A549 (cell line): Measurements from ENCODE around the gene ZBTB43. TPM values are rescaled to one million over a fixed set of nuclear protein-coding genes. Genes with fewer than 3 reads are reported as not detected.

Source experiments
- ATAC-seq, 2 experiments: fragments of 200-7000 bp in 1 of 2; fragments of >200 bp in 1 of 2; cut with Nextera tagmentation in 1 of 2; cut with Tn5 transposase in 1 of 2; 3 replicates each; pipeline versions ENCODE4 v1.8.0 to v1.9.1; 2018 to 2020; ENCODE audit warnings: mild to moderate bottlenecking in 1 of 2, moderate library complexity in 1 of 2
- CTCF ChIA-PET: fragments of 300-600 bp; sonication (Branson Sonifier 250); formaldehyde crosslinking; extraction: SDS; loops from one replicate; lab custom pipeline; 2021; ENCODE audit warnings: antibody characterized with exemption, inconsistent platforms; lab: Yijun Ruan, JAX
- POLR2A ChIA-PET: fragments of 350-600 bp; formaldehyde crosslinking; extraction: SDS; loops from one replicate; lab custom pipeline; 2021; ENCODE audit warnings: antibody characterized with exemption, inconsistent platforms; lab: Yijun Ruan, JAX
- DNase-seq, 2 experiments: peaks; one replicate each; pipeline versions ENCODE4 v3.0.0 to v3.0.0-alpha.2; 2011 to 2016; ENCODE audit warnings: low read depth in 1 of 2, low spot score in 1 of 2
- FAIRE-seq: peaks from 2 replicates; lab custom pipeline; 2011; peaks lifted over from hg19 to GRCh38; lab: Jason Lieb, UNC
- H3K27ac ChIP-seq, 2 experiments: fragments of >200 bp; sonication (Bioruptor Twin); formaldehyde crosslinking; 3 replicates each; pipeline ENCODE4 v1.5.1; 2016 to 2017
- H3K4me1 ChIP-seq: fragments of >200 bp; sonication (Bioruptor Twin); formaldehyde crosslinking; 3 replicates; pipeline ENCODE4 v1.6.1; 2016
- H3K4me2 ChIP-seq: fragments of >200 bp; sonication (Bioruptor Twin); formaldehyde crosslinking; 3 replicates; pipeline ENCODE4 v1.6.1; 2016
- H3K4me3 ChIP-seq: fragments of >200 bp; sonication (Bioruptor Twin); formaldehyde crosslinking; 3 replicates; pipeline ENCODE4 v1.5.1; 2016
- H3K9me3 ChIP-seq: fragments of >200 bp; sonication (Bioruptor Twin); formaldehyde crosslinking; 3 replicates; pipeline ENCODE4 v1.6.1; 2016
- CBX8 ChIP-seq: fragments of 200-600 bp; sonication (generic); IDR thresholded peaks from 2 replicates; pipeline ENCODE4 v1.6.1; 2016
- CEBPB ChIP-seq, 2 experiments: fragments of >200 bp in 1 of 2; sonication (Bioruptor Twin) in 1 of 2; formaldehyde crosslinking in 1 of 2; IDR thresholded peaks; 2 replicates each; pipeline ENCODE4 v1.6.1; 2012 to 2016
- EHF ChIP-seq: fragments of 250-450 bp; sonication (Bioruptor Pico); IDR thresholded peaks from 2 replicates; pipeline ENCODE4 v1.5.0; 2020; ENCODE audit warnings: mild to moderate bottlenecking
- EHMT2 ChIP-seq: fragments of 200-600 bp; sonication (generic); IDR thresholded peaks from 2 replicates; pipeline ENCODE4 v1.6.1; 2016; ENCODE audit warnings: antibody characterized with exemption, low read depth, mild to moderate bottlenecking, moderate library complexity
- ESRRA ChIP-seq: fragments of 150-350 bp; IDR thresholded peaks from 2 replicates; pipeline ENCODE4 v1.6.1; 2014; ENCODE audit warnings: mild to moderate bottlenecking, low read length, borderline replicate concordance
- GATA3 ChIP-seq: IDR thresholded peaks from 2 replicates; pipeline ENCODE4 v1.6.1; 2012; ENCODE audit warnings: borderline replicate concordance
- HDAC2 ChIP-seq: fragments of 200-600 bp; sonication (generic); IDR thresholded peaks from 2 replicates; pipeline ENCODE4 v1.6.1; 2016
- HEYL ChIP-seq: fragments of 250-450 bp; sonication (Bioruptor Pico); IDR thresholded peaks from 2 replicates; pipeline ENCODE4 v1.8.0; 2021; ENCODE audit warnings: mild to moderate bottlenecking, moderate library complexity
- HOXA7 ChIP-seq: fragments of 250-450 bp; sonication (Bioruptor Pico); IDR thresholded peaks from 2 replicates; pipeline ENCODE4 v1.5.0; 2020; ENCODE audit warnings: mild to moderate bottlenecking, moderate library complexity
- HOXB13 ChIP-seq: fragments of 250-450 bp; sonication (Bioruptor Pico); IDR thresholded peaks from 2 replicates; pipeline ENCODE4 v1.5.0; 2020; ENCODE audit warnings: low read depth, mild to moderate bottlenecking, moderate library complexity
- JUN ChIP-seq, 2 experiments: fragments of >200 bp; sonication (Bioruptor Twin); formaldehyde crosslinking; IDR thresholded peaks; 2 replicates in 1 of 2; 3 replicates in 1 of 2; pipeline ENCODE4 v1.6.1; 2016 to 2017
- KDM1A ChIP-seq: fragments of 200-600 bp; sonication (generic); IDR thresholded peaks from 2 replicates; pipeline ENCODE4 v1.6.1; 2016; ENCODE audit warnings: low read depth, mild to moderate bottlenecking
- MAZ ChIP-seq: fragments of 150-350 bp; IDR thresholded peaks from 2 replicates; pipeline ENCODE4 v1.6.1; 2014; ENCODE audit warnings: antibody characterized with exemption, low read depth, low read length, borderline replicate concordance
- MYC ChIP-seq: IDR thresholded peaks from 2 replicates; pipeline ENCODE4 v1.6.1; 2012; ENCODE audit warnings: mild to moderate bottlenecking, inconsistent platforms, low read length, improper control_type of control experiment, borderline replicate concordance
- NFE2L2 ChIP-seq: fragments of 150-350 bp; conservative IDR thresholded peaks from 2 replicates; pipeline ENCODE4 v1.6.1; 2014; ENCODE audit warnings: low read length
- PHF8 ChIP-seq: fragments of 200-600 bp; sonication (generic); IDR thresholded peaks from 2 replicates; pipeline ENCODE4 v1.6.1; 2016; ENCODE audit warnings: low read depth, mild to moderate bottlenecking, antibody characterized with exemption, moderate library complexity, borderline replicate concordance
- POLR2A ChIP-seq: IDR thresholded peaks from 2 replicates; pipeline ENCODE4 v1.6.1; 2012; ENCODE audit warnings: mild to moderate bottlenecking, low read length
- RCOR1 ChIP-seq: fragments of 150-350 bp; IDR thresholded peaks from 2 replicates; pipeline ENCODE4 v1.6.1; 2014; ENCODE audit warnings: antibody characterized with exemption, low read length, low read depth
- SREBF2 ChIP-seq: fragments of 450-650 bp; IDR thresholded peaks from 2 replicates; pipeline ENCODE4 v1.6.1; 2014; ENCODE audit warnings: mild to moderate bottlenecking, moderate library complexity
- TFCP2L1 ChIP-seq: fragments of 250-450 bp; sonication (Bioruptor Pico); IDR thresholded peaks from 2 replicates; pipeline ENCODE4 v1.5.0; 2021; ENCODE audit warnings: mild to moderate bottlenecking
- ZC3H11A ChIP-seq: fragments of 450-650 bp; IDR thresholded peaks from 2 replicates; pipeline ENCODE4 v1.6.1; 2014; ENCODE audit warnings: antibody characterized with exemption, mild to moderate bottlenecking
- ZSCAN20 ChIP-seq: fragments of 250-450 bp; sonication (Bioruptor Pico); IDR thresholded peaks from 2 replicates; pipeline ENCODE4 v1.8.0; 2022; ENCODE audit warnings: mild to moderate bottlenecking, moderate library complexity
- WGBS: methylation state at CpG from one replicate; pipeline ENCODE4 v1.1.6; 2017; ENCODE audit errors: missing lambda C conversion rate; 5-methylcytosine and 5-hydroxymethylcytosine counted together
- polyA plus RNA-seq, 4 experiments: library from polyadenylated mRNA; depleted of rRNA in 3 of 4; stranded (reverse); fragments of >200 nt; fragmentation: RNase III in 1 of 4; extraction: RNeasy Plus Mini Kit Qiagen cat#74134 plus additional on column Dnase treatment in 1 of 4; gene quantifications; 2 replicates in 3 of 4; 3 replicates in 1 of 4; pipeline ENCODE4 v1.2.3, GENCODE V29; 2011 to 2017
- TF ChIP-seq, protein P1 (sequence below): fragments of 450-650 bp; IDR thresholded peaks from 2 replicates; pipeline ENCODE4 v1.6.1; 2014; ENCODE audit warnings: antibody characterized with exemption
- TF ChIP-seq, protein P2 (sequence below): fragments of 200-600 bp; sonication (generic); IDR thresholded peaks from 2 replicates; pipeline ENCODE4 v1.6.1; 2016; ENCODE audit warnings: antibody characterized with exemption, mild to moderate bottlenecking, moderate library complexity
- TF ChIP-seq, protein P3 (sequence below): fragments of 250-450 bp; sonication (Bioruptor Pico); IDR thresholded peaks from 2 replicates; pipeline ENCODE4 v1.5.0; 2021; ENCODE audit warnings: mild to moderate bottlenecking, moderate library complexity, borderline replicate concordance

The ZBTB43 gene
- polyA plus RNA-seq, 2 of the 4 experiments (the other 2 are of a cell fraction) = 7.7 to 11.7 TPM

DNA sequence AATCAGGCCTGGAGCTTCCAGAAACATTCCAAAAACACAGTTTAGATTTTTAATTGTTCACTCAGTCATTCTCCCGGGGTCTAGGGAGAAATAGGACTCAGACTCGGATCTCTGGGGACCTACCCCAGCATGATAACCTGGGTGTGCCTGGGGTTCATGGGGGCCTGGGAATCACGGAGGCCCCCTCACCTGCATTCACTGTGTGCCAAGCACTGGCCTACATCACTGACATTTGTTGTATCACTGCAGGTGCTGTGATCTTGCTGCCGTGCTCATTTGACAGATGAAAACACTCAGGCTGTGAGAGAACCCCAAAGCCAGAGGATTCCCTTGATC, 22.8 kb upstream of the ZBTB43 start:
- no peaks in the 10 kb centered on the region for H3K9me3 ChIP-seq
- TF ChIP-seq HEYL (CRISPR knock-in tag) (no peak), EHF (no peak), CBX8 (no peak), MAZ (no peak), RCOR1 (no peak), GATA3 (no peak), TFCP2L1 (CRISPR knock-in tag) (no peak), HOXA7 (no peak), HOXB13 (CRISPR knock-in tag) (no peak), ZSCAN20 (CRISPR knock-in tag) (no peak), SREBF2 (no peak), ESRRA (no peak), JUN (IDR thresholded peaks at IDR 0.05) (no peak), PHF8 (no peak), ZC3H11A (no peak), EHMT2 (no peak), HDAC2 (no peak), MYC (no peak)
- TF ChIP-seq, protein P1, sequence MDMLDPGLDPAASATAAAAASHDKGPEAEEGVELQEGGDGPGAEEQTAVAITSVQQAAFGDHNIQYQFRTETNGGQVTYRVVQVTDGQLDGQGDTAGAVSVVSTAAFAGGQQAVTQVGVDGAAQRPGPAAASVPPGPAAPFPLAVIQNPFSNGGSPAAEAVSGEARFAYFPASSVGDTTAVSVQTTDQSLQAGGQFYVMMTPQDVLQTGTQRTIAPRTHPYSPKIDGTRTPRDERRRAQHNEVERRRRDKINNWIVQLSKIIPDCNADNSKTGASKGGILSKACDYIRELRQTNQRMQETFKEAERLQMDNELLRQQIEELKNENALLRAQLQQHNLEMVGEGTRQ = no peak
- H3K4me3 ChIP-seq = no peak overlapping the region; the same call in 2 of the 3 replicates
- DNase-seq (no peak), ATAC-seq (peak in 1 of 2 experiments; percentile 9; a peak in 1 of 6 replicates), FAIRE-seq (no peak)
- ChIA-PET CTCF (interaction anchor here (0.6 to 13.4 kb wide), 59 partner anchors 9 to 285 kb away, joined by 3 to 338 read pairs (median 5); partner anchors contain the start of gene ZBTB43), POLR2A (interaction anchor here (0.8 to 1.5 kb wide), 3 partner anchors 75 to 133 kb away, joined by 3 to 6 read pairs (median 4); partner anchors contain the start of gene RALGPS1)
- H3K4me2 ChIP-seq = peak overlapping the region; percentile 96
- peak overlapping the region; percentile 64 to 83; a peak in 3 of 6 replicates for H3K27ac ChIP-seq
- 25% methylated on average over 4 of the region's 4 CpGs for WGBS
- 0 out of 3 replicates have a peak, but pooled peaks cover 4% of the 10 kb centered on the region for H3K4me1 ChIP-seq

DNA sequence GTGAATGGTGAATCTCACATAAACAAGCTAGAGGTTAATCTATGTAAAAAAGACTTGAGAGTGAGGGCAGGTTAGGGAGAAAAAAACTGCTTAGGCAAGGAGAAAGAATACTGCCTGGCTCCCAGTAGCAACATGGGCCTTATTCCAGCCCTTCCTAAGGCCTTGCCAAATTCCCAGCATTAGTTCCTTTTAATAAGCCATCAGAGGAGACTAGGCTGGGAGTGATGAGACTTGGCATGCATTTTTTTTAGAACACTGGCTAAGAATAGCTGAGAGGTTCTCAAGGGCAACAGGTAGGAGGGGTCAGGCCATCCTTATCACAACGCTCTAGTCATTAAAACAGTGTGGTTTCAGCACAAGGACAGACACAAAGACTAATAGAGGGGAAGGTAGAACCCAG, 20.9 kb upstream of the ZBTB43 start:
- Histone ChIP-seq H3K4me2 (no peak overlapping the region), H3K4me3 (no peak overlapping the region), H3K9me3 (no peaks in the 10 kb centered on the region), H3K4me1 (peaks cover 16% of the 10 kb centered on the region), H3K27ac (no peak overlapping the region)
- no peak for TF ChIP-seq CEBPB (IDR thresholded peaks at IDR 0.05)
- no peak for TF ChIP-seq KDM1A
- TF ChIP-seq, protein P2, sequence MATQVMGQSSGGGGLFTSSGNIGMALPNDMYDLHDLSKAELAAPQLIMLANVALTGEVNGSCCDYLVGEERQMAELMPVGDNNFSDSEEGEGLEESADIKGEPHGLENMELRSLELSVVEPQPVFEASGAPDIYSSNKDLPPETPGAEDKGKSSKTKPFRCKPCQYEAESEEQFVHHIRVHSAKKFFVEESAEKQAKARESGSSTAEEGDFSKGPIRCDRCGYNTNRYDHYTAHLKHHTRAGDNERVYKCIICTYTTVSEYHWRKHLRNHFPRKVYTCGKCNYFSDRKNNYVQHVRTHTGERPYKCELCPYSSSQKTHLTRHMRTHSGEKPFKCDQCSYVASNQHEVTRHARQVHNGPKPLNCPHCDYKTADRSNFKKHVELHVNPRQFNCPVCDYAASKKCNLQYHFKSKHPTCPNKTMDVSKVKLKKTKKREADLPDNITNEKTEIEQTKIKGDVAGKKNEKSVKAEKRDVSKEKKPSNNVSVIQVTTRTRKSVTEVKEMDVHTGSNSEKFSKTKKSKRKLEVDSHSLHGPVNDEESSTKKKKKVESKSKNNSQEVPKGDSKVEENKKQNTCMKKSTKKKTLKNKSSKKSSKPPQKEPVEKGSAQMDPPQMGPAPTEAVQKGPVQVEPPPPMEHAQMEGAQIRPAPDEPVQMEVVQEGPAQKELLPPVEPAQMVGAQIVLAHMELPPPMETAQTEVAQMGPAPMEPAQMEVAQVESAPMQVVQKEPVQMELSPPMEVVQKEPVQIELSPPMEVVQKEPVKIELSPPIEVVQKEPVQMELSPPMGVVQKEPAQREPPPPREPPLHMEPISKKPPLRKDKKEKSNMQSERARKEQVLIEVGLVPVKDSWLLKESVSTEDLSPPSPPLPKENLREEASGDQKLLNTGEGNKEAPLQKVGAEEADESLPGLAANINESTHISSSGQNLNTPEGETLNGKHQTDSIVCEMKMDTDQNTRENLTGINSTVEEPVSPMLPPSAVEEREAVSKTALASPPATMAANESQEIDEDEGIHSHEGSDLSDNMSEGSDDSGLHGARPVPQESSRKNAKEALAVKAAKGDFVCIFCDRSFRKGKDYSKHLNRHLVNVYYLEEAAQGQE = no peak
- no peak for TF ChIP-seq POLR2A
- TF ChIP-seq, protein P3, sequence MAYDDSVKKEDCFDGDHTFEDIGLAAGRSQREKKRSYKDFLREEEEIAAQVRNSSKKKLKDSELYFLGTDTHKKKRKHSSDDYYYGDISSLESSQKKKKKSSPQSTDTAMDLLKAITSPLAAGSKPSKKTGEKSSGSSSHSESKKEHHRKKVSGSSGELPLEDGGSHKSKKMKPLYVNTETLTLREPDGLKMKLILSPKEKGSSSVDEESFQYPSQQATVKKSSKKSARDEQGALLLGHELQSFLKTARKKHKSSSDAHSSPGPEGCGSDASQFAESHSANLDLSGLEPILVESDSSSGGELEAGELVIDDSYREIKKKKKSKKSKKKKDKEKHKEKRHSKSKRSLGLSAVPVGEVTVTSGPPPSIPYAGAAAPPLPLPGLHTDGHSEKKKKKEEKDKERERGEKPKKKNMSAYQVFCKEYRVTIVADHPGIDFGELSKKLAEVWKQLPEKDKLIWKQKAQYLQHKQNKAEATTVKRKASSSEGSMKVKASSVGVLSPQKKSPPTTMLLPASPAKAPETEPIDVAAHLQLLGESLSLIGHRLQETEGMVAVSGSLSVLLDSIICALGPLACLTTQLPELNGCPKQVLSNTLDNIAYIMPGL = no peak
- TF ChIP-seq NFE2L2 = no peak
- TF ChIP-seq MYC = no peak
- DNase-seq (no peak), ATAC-seq (no peak), FAIRE-seq (no peak)
- WGBS = 70% methylated on average over 1 of the region's 1 CpG
- ChIA-PET POLR2A (no interaction called here), CTCF (interaction anchor here (0.8 to 13.4 kb wide), 13 partner anchors 9 to 284 kb away, joined by 3 to 338 read pairs (median 5); no protein-coding TSS in a partner anchor)
